HG03565 (cell line): ENCODE data around the gene PGA5.

Experiments used
- ATAC-seq: cut with Tn5 transposase; IDR thresholded peaks from one replicate; pipeline ENCODE4 v1.9.1; 2021; ENCODE audit warnings: mild to moderate bottlenecking, moderate library complexity; ENCODE audit not compliant: unreplicated experiment

Gene PGA5

DNA sequence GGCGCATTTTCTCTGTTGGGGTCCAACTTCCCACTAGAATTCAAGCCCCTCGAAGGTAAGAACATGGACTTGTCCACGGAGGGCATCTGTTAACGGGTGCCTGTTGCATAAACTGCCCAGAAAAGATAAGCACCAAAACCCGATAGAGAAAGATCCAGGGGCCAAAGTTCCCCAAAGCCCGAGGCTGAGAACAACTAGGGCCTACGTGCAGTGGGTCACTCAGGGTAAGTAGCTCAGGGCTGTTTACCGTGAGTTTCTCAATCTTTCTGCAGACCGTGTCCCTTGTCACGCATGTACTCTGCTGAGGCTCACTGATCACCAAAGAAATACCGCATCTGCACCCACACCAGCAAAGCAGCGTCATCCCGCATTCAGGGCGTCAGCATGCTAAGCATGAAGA lies 24.4 kb downstream of the PGA5 start:
- ATAC-seq, result no peak

DNA sequence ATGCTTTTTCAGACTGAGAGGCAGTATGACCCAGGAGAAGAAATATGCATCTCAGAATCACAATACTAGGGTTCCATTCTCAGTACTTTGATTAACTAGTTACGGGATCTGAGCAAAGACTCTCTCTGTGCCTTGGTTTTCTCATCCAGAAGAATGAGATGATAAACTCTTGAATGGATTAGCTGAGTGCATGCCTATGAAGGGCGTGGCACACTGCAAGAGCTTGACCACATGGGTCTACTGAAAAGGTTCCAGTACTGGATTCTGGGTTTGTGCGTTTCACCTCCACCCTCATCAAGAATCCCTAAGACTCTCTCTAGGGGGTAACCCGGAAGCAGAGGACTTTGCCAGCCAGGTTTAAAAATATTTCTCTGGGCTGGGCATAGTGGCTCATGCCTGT lies 25.6 kb downstream of the PGA5 start:
- ATAC-seq, result no peak

DNA sequence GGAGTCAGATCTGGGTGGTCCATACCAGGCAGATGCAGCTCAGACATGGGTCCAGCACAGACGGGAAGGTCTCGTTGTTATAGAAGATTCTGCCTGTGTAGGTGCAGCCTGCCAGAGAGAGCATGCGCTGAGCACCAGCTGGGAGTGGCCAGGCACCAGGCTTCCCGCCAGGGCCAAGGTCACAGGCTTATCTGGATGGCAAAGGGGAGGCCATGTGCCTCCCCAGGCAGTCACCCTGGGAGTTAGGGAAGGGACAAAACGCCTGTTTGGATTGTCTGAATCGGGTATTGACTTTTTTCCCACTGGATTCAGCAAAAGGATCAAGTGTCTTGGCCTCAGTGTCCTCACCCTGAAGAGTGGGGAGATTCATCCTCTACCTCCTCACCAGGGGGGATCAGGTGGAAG lies 26.5 kb downstream of the PGA5 start:
- no peak for ATAC-seq

DNA sequence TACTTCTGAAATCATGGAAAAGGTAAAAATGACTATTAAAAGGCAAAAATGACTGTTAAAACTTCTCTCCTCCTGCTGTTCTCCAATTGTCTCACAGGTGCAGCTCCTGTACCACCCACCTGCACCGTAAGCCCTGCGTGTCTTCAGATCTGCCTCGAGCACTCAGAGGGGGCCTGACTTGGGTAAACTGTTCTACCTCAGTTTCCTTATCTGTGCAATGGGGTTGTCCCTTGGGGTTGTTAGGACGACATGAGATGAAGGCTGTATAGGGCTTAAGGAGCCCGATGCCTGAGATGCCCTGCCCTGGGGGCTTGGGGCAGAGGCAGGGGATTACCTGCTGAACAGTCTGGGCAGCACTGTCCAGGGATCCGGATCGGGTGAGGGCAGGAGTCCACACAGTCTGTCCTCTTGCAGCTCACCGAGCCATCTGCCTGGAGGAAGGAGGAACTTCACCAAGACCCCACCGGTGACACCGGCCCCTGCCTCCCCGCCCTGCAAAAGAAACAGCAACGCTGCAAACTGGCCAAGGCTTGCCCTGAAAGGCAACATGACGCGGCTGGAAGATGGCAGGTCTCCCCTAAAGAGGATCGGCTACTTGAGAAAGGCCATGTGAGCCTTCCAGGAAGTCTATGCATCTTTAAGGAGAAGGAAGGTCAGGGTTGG lies 27.7 kb downstream of the PGA5 start:
- ATAC-seq, result no peak

DNA sequence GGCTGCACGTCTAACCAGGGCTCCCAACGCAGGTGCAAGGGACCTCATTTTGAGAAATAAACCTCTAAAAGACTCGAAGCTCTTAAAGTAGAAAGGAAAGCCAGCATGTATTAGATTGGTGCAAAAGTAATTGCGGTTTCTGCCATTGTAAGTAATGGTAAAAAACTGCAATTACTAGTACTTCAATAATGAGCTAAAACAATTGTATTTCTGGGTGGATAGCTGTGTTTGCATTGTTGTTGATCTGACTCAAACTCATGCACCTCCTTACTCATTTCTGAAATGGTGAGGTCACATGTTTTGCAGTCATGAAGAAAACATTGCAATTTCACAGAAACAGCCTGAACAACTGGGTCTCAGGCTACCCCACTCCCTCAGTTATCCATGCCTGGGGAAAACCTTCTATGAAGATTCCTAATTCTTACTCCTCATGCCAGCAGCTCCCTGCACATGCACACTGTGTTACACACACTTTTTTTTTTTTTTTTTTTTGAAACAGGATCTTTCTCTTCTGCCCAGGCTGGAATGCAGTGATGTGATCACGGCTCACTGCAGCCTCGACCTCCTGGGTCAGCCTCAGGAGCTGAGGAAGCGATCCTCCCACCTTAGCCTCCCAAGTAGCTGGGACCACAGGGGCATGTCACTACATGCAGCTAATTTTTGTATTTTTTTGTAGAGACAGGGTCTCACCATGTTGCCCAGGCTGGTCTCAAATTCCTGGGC lies 29.5 kb downstream of the PGA5 start:
- ATAC-seq, result no peak

DNA sequence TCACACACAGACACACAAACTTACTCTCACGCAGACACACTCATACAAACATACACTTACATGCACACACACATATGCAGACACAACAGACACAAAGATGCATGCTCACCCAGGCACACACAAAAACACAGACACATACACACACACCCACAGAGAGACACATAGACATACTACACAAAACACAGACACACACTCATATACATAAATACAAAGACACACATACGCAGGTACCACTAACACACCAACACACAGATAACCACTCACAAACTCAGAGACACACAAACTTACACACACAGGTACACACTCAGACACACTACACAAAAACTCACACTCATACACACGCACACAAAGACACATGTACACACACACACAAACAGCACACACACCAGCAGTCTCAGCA lies 31.8 kb downstream of the PGA5 start:
- ATAC-seq, result no peak

DNA sequence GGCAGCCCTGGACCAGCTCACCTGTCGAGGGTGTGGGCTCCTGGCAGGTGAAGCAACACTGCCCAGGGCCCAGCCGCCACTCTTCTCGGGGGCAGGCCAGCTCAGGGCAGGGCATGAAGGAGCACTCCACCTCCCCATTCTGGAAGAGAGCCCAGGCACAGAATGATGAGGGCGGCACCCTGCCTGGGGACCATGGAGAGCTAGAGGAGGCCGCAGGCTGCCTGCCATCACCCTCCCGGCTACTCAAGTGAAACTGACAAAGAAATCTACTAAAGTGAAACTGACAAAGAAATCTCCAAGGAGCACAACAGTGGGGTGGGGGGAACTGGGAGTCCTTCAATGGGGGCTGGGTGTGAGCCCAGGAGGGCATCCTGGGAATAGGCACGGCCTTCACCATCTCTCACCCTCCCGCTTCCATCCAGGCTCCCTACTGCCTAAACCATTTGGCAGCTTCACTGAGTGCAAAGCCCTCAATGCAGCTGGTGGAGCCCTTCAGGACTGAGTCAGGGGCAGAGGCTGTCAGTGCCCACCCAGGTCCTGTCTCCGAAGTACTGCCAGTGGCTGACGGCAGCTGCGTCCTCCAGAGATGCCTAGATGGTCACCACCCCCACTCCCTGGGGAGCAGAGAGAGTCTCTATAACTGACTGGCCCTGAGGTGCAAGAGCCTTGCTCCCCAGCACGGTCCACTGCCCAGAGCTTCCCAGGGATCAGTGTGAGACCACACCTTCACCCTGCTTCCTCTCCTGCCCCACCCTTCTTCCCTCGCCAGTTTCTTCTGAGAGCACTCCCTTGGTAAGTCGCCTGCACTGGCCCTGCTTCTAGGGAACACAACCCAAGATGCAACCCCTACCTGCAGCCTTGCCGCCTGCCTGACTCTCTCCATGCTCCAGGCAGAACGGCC lies 32.5 kb downstream of the PGA5 start:
- ATAC-seq, result no peak

DNA sequence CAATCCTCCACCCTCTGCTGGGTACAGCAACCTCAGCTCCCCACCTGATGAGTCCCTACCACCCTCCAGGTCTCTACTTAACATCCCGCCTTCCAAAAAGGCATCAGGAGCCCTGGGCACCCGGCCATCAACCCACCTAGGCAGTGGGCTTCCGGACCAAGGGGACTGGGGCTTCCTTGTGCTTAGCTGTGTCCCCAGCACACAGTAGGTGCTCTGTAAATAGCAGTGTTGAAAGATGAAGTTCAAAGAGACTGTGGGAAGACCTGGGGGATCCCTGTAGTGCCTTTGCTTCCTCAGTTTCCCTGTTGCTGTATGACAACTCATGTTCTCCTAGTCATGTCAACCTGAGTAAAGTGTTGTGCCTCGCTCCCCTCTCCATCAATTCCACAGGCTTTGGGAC lies 33.1 kb downstream of the PGA5 start:
- ATAC-seq, result no peak

DNA sequence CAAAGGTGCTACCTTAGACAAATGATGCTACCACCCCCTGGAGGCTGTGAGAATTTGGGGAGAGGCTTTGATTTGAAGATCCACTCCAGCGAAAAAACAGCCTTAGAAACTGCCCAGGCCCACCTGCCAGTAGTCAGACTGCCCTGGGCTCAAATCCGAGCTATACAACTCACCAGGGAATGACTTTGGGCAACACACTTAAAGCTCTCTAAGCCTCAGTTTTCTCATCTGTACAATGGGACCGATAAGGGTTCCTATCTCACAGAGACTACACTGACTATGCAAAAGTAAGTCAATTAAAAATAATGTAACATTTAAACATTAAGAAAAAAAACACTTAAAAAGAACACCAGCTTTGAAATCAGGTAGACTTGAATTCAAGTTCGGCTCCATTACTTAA lies 34.2 kb downstream of the PGA5 start:
- ATAC-seq, result no peak

DNA sequence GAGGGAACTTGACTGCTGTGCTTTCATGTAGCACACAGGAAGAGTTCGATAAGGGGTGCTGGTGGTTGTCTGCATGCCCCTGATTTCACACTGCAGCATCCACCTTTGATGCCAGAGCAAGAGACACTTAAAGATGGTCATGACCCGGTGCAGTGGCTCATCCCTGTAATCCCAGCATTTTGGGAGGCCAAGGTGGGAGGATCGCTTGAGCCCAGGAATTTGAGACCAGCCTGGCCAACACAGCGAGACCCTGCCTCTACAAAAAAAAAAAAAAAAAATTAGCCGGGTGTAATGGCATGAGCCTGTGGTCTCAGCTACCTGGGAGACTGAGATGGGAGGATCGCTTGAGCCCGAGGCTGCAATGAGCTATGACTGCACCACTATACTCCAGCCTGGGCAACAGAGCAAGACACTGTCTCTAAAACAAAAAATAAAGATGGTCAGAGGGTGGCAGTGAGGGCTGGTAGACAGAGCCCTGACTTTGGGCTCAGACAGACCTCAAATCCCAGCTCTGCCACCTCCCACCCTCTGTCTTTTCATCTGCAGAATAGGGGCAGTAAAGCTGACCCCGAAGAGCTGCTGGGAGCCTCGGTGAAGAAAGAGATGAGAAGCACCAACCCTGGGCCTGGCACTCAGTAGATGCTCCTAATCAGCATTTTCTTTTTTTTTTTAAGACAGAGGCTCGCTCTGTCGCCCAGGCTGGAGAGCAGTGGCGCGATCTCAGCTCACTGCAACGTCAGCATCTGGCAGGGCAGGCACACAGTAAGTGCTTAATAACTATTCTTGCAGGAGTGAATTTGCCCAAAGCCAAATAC lies 36.4 kb downstream of the PGA5 start:
- no peak for ATAC-seq

DNA sequence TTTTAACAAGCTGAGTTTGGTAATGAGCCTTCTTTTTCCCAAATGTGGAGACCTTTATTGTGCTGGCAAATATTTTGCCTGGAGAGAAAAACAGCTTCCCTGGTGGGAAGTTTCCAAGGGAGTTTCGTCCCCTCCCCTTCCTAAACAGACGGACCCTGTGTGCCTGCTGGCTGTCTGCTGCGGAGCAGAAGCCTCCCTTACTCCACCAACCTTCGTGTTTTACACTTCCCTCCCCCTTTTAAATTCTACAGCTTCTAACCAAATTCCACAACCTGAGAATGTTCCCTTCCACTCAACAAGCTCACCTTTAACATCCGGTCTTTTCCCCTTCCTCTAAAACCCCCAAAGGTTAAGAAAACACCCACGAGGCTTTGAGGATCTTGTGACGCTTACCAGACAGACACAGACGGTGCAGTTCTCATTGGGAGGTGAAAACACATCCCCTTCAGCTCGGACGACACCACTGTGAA lies 37.1 kb downstream of the PGA5 start:
- no peak for ATAC-seq

DNA sequence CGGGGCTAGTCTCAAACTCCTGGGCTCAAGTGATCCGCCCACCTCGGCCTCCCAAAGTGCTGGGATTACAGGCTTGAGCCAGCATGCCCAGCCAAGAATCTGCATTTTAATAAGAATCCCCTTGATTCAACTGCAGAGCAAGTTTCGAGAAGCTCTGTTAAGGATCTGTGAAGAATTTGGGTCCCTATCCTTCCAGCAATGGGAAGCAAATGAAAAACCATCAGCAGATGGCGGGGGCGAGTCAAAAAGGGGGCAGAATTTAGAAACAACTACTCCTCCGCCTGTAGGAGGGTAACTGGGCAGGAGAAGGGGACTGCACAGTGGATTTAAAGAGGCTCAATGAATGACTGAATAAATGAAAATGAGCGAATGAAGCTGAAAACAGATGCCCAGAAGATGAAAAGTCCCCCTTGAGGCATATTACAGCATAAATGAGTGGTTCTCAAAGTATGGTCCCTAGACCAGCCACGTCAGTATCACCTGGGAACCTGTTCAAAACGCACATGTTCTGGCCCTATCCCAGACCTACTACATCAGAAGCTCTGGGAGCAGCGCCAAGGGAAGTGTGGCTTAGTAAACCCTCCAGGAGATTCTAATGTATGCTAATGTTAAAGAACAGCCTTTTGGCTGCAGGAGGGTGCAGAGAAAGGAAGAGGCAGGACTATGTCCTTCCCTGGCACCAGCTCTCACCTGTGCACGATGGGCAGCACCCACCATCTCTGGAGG lies 39.1 kb downstream of the PGA5 start:
- no peak for ATAC-seq

DNA sequence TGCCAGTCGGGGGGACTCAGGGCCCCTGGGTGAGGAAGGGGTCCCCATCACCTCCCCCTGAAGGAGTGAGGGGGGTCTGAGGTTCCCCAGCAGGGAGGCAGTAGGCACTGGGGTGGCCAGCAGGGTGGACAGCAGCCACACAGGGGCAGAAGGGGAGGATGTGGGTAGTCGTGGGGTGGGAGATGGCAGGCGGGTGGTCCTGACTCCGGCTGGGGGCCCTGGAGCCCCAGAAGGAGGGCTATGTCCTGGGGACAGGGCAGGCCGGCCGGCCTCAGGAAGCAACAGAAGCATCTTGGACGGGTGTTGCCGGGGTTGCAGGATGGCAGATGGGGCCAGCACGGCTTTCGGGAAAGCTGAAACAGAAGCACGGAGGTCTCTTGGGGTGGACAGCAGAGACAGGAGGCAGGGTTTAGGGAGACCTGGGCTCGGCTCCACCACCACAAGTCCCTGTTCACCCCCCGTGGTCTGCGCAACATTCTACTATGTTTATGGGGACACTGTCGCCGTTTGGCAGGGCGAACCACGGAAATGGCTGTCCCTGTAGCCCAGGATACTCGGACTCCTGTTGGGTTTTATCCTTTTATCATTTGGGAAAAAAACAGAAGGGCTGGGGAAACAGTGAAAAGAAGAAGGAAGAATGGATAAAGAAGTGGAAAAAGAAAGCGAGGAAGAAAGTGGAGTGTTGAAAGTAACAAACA lies 40.1 kb downstream of the PGA5 start:
- no peak for ATAC-seq

DNA sequence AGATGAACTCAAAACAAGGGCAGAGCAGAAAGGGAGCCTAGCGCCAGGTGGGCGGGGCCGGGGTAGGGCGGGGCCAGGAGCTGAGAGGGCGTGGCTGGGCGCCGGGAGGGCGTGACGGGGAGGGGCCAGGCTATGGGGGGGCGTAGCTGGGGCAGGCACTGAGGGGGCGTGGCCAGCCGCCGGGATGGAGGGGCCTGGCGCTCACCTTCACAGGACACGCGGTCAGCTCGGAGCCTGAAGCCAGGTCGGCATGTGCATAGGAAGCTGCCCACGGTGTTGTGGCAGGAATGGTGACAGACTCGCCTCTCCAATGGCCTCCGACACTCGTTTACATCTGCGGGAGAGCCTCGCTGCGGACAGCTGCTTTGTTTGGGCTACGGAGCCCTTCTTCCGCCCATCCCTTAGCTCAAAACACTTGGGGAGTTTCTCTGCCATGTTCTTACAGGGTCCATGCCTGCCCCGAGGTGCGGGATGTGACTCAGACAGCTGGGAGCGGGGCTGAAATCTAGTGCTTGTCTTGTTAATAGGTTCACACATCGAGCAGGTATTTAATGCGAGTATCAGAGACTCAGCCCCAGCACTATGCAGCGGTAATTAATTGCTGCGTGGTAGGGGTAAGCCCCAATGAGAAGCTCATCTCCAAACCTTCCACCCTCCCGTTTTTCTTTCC lies 40.7 kb downstream of the PGA5 start:
- ATAC-seq, result no peak

DNA sequence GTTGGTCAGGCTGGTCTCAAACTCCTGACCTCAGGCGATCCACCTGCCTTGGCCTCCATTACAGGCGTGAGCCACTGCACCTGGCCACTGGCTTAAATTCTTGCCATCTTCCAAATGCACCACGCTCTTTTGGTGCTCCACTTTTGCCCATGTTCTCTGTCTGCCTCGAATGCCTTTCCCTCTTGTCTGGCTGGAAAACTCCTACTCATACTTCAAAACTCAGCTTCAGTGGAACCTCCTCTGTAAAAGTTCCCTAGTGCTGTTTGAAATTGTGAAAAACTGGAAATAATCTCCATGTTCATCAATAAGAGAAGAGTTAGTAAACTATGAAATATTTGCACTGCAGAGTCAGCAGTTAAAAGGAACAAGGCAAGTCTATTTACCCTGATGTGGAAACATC lies 42.6 kb downstream of the PGA5 start:
- no peak for ATAC-seq

DNA sequence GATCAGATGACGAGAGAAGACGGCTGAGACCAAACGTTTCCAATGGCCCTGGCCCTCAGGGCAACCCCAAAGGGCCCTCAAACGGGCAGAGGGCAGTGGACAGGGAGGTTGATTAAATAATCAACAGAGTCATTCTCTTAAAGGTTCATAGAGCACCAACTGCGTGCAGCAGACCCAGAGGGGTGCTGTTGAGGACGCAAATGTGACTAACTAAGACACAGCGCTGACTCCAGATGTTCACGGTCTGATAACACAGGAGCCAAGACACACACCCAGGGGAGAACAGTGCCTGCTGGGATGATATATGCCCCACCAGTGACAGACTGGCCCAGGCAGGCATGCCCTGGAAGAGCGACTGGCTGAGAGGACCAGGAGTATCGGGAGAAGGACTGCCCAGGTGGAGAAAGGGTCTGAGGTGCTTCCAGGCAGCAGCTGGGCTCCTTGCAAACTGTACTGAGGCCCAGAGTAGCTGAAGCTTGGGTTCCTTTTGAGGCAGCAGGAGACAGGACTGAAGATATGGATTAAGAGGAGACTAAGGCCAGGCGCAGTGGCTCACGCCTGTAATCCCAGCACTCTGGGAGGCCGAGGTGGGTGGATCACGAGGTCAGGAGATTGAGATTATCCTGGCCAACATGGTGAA lies 46.5 kb downstream of the PGA5 start:
- no peak for ATAC-seq

DNA sequence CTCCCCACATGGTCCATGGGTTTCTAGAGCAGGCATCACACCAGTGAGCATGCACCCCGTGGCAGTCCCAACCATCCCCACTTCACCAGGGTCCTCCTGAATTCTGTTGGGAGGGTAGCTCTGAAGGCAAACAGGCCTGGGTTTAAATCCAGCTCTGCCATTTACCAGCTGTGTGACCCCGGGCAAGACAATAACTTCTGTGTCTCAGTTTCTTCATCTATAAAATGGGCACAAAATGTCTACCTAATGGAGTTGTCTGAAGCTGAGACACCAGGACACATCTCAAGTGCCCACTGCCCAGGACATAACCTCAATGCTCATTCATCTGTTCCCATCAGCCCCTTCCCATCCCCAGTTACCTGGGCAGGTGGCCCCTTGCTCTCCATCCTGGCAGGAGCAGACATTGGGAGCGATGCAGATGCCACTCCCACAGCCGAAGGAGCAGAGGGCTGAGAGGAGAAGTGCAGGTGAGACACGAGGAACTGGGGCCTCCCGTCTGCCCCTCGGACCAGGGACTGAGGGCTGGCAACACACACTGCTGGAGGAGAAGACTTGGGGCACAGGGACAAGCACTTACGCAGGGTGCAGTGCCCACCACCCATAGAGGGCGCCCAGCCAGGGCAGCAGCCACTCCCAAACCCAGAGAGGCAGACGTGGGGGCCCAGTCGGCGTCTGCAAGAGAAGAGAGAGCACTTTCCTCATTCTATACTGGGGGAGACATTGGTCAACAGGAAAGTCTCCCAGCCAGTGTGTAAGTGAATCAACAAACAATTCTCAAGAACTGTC lies 50.1 kb downstream of the PGA5 start:
- no peak for ATAC-seq

DNA sequence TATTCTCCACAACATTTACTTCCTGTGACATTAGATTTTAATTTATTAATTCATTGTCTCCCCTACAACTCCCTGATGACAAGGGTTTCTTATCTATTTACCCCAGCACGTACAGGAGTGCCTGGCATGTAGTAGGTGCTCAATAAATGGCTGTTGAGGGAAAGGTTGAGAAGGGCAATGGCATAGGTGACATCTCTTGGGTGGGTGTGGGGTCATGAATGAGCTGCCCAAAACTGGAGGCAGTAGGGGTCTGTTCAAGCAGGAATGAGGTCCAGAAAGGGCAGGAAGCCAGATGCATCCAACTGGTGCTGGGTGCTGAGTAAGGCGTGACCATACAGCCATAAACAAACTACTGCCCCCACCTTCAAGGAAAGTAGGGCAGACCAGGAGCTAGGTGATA lies 51.4 kb downstream of the PGA5 start:
- ATAC-seq, result no peak
